K562 (cell line): ENCODE data around the gene ZNF219. TPM values are rescaled to one million over a fixed set of nuclear protein-coding genes. Genes with fewer than 3 reads are reported as not detected.

Source experiments
- ATAC-seq: fragments of 200-7000 bp; cut with Tn5 transposase; 3 replicates; pipeline ENCODE4 v1.9.1; 2020; ENCODE audit warnings: moderate library complexity
- BruUV-seq: library from RNA; stranded (reverse); fragments of 400-500 nt; replicated peaks from 2 replicates; lab custom pipeline; 2021; lab: Mats Ljungman, UMichigan
- CTCF ChIA-PET: fragments of 300-600 bp; formaldehyde crosslinking; extraction: SDS; loops from one replicate; lab custom pipeline; 2021; ENCODE audit warnings: low intra/inter-chr PET ratio; lab: Yijun Ruan, JAX
- POLR2A ChIA-PET: fragments of 300-600, 350-650 bp; sonication (Branson Sonifier 250); formaldehyde crosslinking; extraction: SDS; loops from one replicate; lab custom pipeline; 2021; ENCODE audit warnings: antibody characterized with exemption, inconsistent platforms; lab: Yijun Ruan, JAX
- DNase-seq, 4 experiments: peaks; one replicate each; pipeline versions ENCODE4 v3.0.0 to v3.0.0-alpha.2; 2011 to 2018; ENCODE audit warnings: low spot score in 3 of 4, mixed read lengths in 3 of 4; ENCODE audit errors: extremely low read depth in 1 of 4
- FAIRE-seq: peaks from 2 replicates; lab custom pipeline; 2011; peaks lifted over from hg19 to GRCh38; lab: Jason Lieb, UNC
- H2AFZ ChIP-seq: 2 replicates; pipeline ENCODE4 v1.6.0; 2011; ENCODE audit warnings: low read depth, low read length, control low read depth, inconsistent platforms
- H3K27ac ChIP-seq: fragments of 200-600 bp; 3 replicates; pipeline ENCODE4 v1.8.0; 2011; ENCODE audit warnings: low read depth, mild to moderate bottlenecking, control low read depth, inconsistent platforms, low read length, moderate library complexity, mixed read lengths; ENCODE audit errors: extremely low read depth
- H3K27me3 ChIP-seq, 2 experiments: fragments of 300-600 bp in 1 of 2; 2 replicates in 1 of 2; 3 replicates in 1 of 2; pipeline versions ENCODE4 v1.6.0 to v1.8.0; 2011; ENCODE audit warnings: inconsistent platforms in 2 of 2, low read length in 2 of 2, mild to moderate bottlenecking in 1 of 2, mixed read lengths in 1 of 2, moderate library complexity in 1 of 2; ENCODE audit not compliant: control insufficient read depth in 2 of 2, insufficient read depth in 2 of 2
- H3K36me3 ChIP-seq: fragments of 300-600 bp; 3 replicates; pipeline ENCODE4 v1.8.0; 2011; ENCODE audit warnings: mild to moderate bottlenecking, low read length, inconsistent platforms; ENCODE audit not compliant: control insufficient read depth, insufficient read depth
- H3K4me1 ChIP-seq, 2 experiments: fragments of 200-600 bp in 1 of 2; replicated peaks in 1 of 2; 2 replicates in 1 of 2; 3 replicates in 1 of 2; pipeline versions ENCODE4 v1.5.1 to v1.8.0; 2011; ENCODE audit warnings: inconsistent platforms in 2 of 2, low read length in 2 of 2, mild to moderate bottlenecking in 1 of 2, mixed read lengths in 1 of 2, moderate library complexity in 1 of 2; ENCODE audit not compliant: control insufficient read depth in 2 of 2, insufficient read depth in 2 of 2
- H3K4me2 ChIP-seq: 2 replicates; pipeline ENCODE4 v1.6.1; 2011; ENCODE audit warnings: low read length, control low read depth, inconsistent platforms, mixed read lengths; ENCODE audit not compliant: insufficient read depth
- H3K4me3 ChIP-seq: fragments of 200-600 bp; sonication (generic), shearing (Covaris generic); 2 replicates; pipeline ENCODE4 v1.5.1; 2016; ENCODE audit warnings: control low read depth, inconsistent platforms
- H3K79me2 ChIP-seq: fragments of 200-600 bp; 3 replicates; pipeline ENCODE4 v1.8.0; 2011; ENCODE audit warnings: low read length, inconsistent platforms; ENCODE audit not compliant: control insufficient read depth, insufficient read depth
- H3K9ac ChIP-seq, 2 experiments: 2 replicates each; pipeline versions ENCODE4 v1.6.0 to v1.6.1; 2011; ENCODE audit warnings: low read depth in 2 of 2, low read length in 2 of 2, control low read depth in 1 of 2, inconsistent platforms in 1 of 2, mild to moderate bottlenecking in 1 of 2, mixed read lengths in 1 of 2; ENCODE audit not compliant: insufficient read depth in 1 of 2
- H3K9me1 ChIP-seq: one replicate; pipeline ENCODE4 v1.6.0; 2011; ENCODE audit warnings: inconsistent platforms, mild to moderate bottlenecking, low read length, moderate library complexity; ENCODE audit not compliant: control insufficient read depth, insufficient read depth
- H3K9me3 ChIP-seq: replicated peaks from 2 replicates; pipeline ENCODE4 v1.5.1; 2011; ENCODE audit warnings: low read depth, low read length, inconsistent platforms; ENCODE audit not compliant: control insufficient read depth, insufficient read depth
- H4K20me1 ChIP-seq: replicated peaks from 2 replicates; pipeline ENCODE4 v1.6.1; 2011; ENCODE audit warnings: low read length, inconsistent platforms, mixed read lengths; ENCODE audit not compliant: control insufficient read depth, insufficient read depth
- EGR1 ChIP-seq: fragments of 450-650 bp; conservative IDR thresholded peaks from 2 replicates; pipeline ENCODE4 v1.6.1; 2017; ENCODE audit warnings: mild to moderate bottlenecking
- HDAC8 ChIP-seq: fragments of 450-650 bp; IDR thresholded peaks from 2 replicates; pipeline ENCODE4 v1.6.1; 2016; ENCODE audit warnings: mild to moderate bottlenecking, missing genetic modification characterization, moderate library complexity, missing compliant biosample characterization
- MLLT1 ChIP-seq, 2 experiments: fragments of 450-650 bp; IDR thresholded peaks; 2 replicates each; pipeline ENCODE4 v1.6.1; 2016
- NCOR1 ChIP-seq: fragments of 450-650 bp; IDR thresholded peaks from 2 replicates; pipeline ENCODE4 v1.6.1; 2016; ENCODE audit warnings: mild to moderate bottlenecking, moderate library complexity
- REST ChIP-seq, 2 experiments: fragments of 450-650 bp; formaldehyde crosslinking in 1 of 2; IDR thresholded peaks; 2 replicates each; pipeline versions ENCODE4 v1.4.0 to v1.6.1; 2014 to 2020; ENCODE audit warnings: mild to moderate bottlenecking in 2 of 2, borderline replicate concordance in 1 of 2, low read depth in 1 of 2
- ZBTB17 ChIP-seq: fragments of 450-650 bp; formaldehyde crosslinking; IDR thresholded peaks from 2 replicates; pipeline ENCODE4 v1.4.0; 2020; ENCODE audit warnings: mild to moderate bottlenecking
- ZMIZ1 ChIP-seq, 2 experiments: fragments of 150-350 bp in 1 of 2; IDR thresholded peaks; 2 replicates each; pipeline ENCODE4 v1.6.1; 2012 to 2016; ENCODE audit warnings: low read depth in 2 of 2, low read length in 2 of 2, mild to moderate bottlenecking in 1 of 2, moderate library complexity in 1 of 2
- ZNF785 ChIP-seq: fragments of 250-450 bp; sonication (Bioruptor Pico); IDR thresholded peaks from 2 replicates; pipeline ENCODE4 v1.4.0; 2020; ENCODE audit warnings: mild to moderate bottlenecking
- WGBS: fragments of 100-300 bp; shearing (Covaris generic); methylation state at CpG from one replicate; pipeline ENCODE4 v1.1.6; 2016; ENCODE audit warnings: low coverage, mixed read lengths; ENCODE audit not compliant: insufficient coverage; ENCODE audit errors: missing lambda C conversion rate; 5-methylcytosine and 5-hydroxymethylcytosine counted together
- in situ Hi-C: fragments of 300-500 bp; cut with MboI; formaldehyde crosslinking; loops from 4 replicates; pipeline ENCODE4 v1.15.0; 2018; ENCODE audit warnings: inconsistent platforms, mixed read lengths
- intact Hi-C: fragments of 100-400 bp; cut with micrococcal nuclease; formaldehyde crosslinking; loops from 2 replicates; pipeline ENCODE4 v1.14.2; 2022
- polyA plus RNA-seq, 8 experiments: library from polyadenylated mRNA; depleted of rRNA in 4 of 8; stranded (reverse) in 5 of 8; unstranded in 3 of 8; fragments of >200 nt; fragmentation: Nextera tagmentation in 2 of 8; fragmentation: Illumina TruSeq in 1 of 8; extraction: Ambion mirVana in 2 of 8; extraction: Trizol in 1 of 8; gene quantifications; 2 replicates each; pipeline versions ENCODE4 v1.2.1 to v1.2.3, GENCODE V29; 2011 to 2014; ENCODE audit warnings: inconsistent platforms in 1 of 8, missing spikeins in 1 of 8
- total RNA-seq, 7 experiments: library from RNA; depleted of rRNA in 6 of 7; stranded (reverse); fragments of >200 nt in 6 of 7; fragmentation: Illumina TruSeq in 2 of 7; extraction: Trizol in 2 of 7; gene quantifications; 2 replicates each; pipeline versions ENCODE4 v1.2.1 to v1.2.3, GENCODE V29; 2011 to 2021; ENCODE audit warnings: low replicate concordance in 1 of 7

The ZNF219 gene
- total and polyA plus RNA-seq, 9 of the 15 experiments (the other 6 are each of a cell fraction or from before 2014, with no cell fraction given): 0.29 to 10.6 (median 2.8) TPM

GRCh38 chr14:21049271-21049673 is 49.2 kb downstream of the ZNF219 start:
- peak; percentile 98 for TF ChIP-seq ZBTB17 (CRISPR knock-in tag)
- peak in 1 of 2 experiments; percentile 95; a peak in 2 of 4 replicates for TF ChIP-seq MLLT1 (IDR thresholded peaks at IDR 0.05)
- TF ChIP-seq ZNF785 (CRISPR knock-in tag): no peak
- TF ChIP-seq EGR1: 0 out of 2 replicates have a peak, but pooled peaks have one; percentile 6
- TF ChIP-seq REST (IDR thresholded peaks at IDR 0.05; ENCODE audit: borderline replicate concordance): peak; percentile 37; the same call in 1 of the 2 replicates
- no peak for TF ChIP-seq REST (CRISPR knock-in tag; IDR thresholded peaks at IDR 0.05; ENCODE audit: low read depth)
- no peak for TF ChIP-seq NCOR1
- no peak for TF ChIP-seq HDAC8
- peak in 1 of 2 experiments; percentile 71; a peak in 1 of 4 replicates for TF ChIP-seq ZMIZ1 (IDR thresholded peaks at IDR 0.05; ENCODE audit: low read depth in 2 of 2, low read length in 2 of 2)
- no peaks in the 10 kb centered on the region for H4K20me1 ChIP-seq
- H3K79me2 ChIP-seq: no peaks in the 10 kb centered on the region
- peaks cover 2 to 8% of the 10 kb centered on the region in 2 experiments; a peak in 3 of 5 replicates for H3K4me1 ChIP-seq
- CTCF ChIA-PET: interaction anchor here (0.6 kb wide), 1 partner anchor 53 kb away, joined by 3 read pairs; no protein-coding TSS in a partner anchor
- H3K9ac ChIP-seq: no peak overlapping the region
- H3K4me3 ChIP-seq: no peak overlapping the region
- no TSS peak for BruUV-seq
- 28% methylated on average over 3 of the region's 3 CpGs for WGBS
- H3K27me3 ChIP-seq: no peaks in the 10 kb centered on the region
- intact Hi-C loops (no loop called here), in situ Hi-C loops (no loop called here)
- POLR2A ChIA-PET: interaction anchor here (0.6 kb wide), 1 partner anchor 13 kb away, joined by 3 read pairs; no protein-coding TSS in a partner anchor
- H2AFZ ChIP-seq: peak overlapping the region; percentile 78
- ATAC-seq (no peak), DNase-seq (no peak), FAIRE-seq (no peak)
- no peaks in the 10 kb centered on the region for H3K9me1 ChIP-seq
- no peak overlapping the region for H3K4me2 ChIP-seq
- H3K9me3 ChIP-seq: no peaks in the 10 kb centered on the region
- no peak overlapping the region for H3K27ac ChIP-seq
- H3K36me3 ChIP-seq: no peaks in the 10 kb centered on the region
